GM12801 (cell line): ENCODE results near the gene EMP3.

ENCODE experiments used
- TF ChIP-seq, protein P1 (sequence below): IDR thresholded peaks from one replicate; pipeline ENCODE4 v1.5.1; 2011; ENCODE audit warnings: control low read depth; ENCODE audit not compliant: insufficient read length; ENCODE audit errors: extremely low read depth

EMP3 gene

DNA sequence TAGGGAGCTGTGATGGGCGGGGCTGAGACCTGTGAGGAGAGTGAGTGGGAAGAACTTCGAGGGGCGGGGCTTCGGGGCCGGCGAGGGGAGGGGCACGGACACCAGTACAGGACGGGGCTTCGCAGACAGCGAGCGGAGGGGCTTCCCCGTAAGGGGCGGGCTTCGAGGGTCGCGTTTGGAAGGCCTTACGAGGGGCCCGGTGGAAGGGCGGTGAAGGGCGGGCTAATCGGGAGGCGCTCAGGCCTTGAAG is 4.1 kb upstream of the EMP3 start:
- TF ChIP-seq, protein P1, sequence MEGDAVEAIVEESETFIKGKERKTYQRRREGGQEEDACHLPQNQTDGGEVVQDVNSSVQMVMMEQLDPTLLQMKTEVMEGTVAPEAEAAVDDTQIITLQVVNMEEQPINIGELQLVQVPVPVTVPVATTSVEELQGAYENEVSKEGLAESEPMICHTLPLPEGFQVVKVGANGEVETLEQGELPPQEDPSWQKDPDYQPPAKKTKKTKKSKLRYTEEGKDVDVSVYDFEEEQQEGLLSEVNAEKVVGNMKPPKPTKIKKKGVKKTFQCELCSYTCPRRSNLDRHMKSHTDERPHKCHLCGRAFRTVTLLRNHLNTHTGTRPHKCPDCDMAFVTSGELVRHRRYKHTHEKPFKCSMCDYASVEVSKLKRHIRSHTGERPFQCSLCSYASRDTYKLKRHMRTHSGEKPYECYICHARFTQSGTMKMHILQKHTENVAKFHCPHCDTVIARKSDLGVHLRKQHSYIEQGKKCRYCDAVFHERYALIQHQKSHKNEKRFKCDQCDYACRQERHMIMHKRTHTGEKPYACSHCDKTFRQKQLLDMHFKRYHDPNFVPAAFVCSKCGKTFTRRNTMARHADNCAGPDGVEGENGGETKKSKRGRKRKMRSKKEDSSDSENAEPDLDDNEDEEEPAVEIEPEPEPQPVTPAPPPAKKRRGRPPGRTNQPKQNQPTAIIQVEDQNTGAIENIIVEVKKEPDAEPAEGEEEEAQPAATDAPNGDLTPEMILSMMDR: no peak

DNA sequence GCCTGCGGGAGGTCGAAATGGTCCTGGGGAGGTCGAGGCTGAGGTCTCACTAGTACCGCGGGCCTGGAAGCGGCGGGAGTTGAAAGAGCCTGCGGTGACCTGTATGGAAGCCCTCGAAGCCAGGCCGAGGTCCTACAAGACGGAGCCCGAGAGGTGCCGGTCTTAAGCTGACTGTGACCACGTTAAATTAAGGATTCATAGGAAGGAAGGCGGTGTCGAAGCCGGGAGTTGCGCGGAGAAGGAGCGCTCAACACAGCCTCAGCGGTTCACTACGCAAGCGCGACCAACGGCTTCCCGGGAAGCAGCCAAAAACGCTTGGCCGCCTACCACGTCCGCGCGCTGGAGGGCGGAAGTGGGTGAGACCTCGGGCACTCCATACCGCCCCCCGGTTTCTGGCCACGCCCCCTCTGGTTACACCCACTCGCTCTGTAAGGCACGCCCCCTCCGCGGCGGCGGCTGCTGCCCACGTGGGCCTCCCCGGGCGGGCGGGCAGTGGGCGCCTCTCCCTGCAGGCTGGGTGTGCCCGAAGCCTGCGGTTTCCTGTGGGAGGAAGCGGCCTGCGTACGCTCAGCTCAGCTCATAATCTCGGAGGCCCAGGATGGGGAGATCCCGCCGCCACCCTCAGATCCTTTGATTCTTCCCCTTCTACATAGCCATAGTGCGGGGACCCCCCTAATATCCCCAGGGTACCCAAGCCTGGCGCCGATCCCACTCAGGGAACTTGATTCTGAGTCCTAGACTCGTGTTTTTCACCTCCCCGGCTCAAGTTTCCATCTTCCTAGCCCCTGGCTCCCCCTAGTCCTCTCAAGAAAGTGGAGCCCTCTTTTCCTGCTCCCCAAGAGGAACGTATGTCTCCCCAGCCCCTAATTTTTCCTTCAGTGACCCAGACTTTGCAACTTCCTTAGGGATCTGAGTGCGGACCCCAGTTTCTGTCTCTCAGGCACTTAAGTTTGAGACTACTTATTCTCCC is 3.4 kb upstream of the EMP3 start:
- TF ChIP-seq, protein P1: no peak

DNA sequence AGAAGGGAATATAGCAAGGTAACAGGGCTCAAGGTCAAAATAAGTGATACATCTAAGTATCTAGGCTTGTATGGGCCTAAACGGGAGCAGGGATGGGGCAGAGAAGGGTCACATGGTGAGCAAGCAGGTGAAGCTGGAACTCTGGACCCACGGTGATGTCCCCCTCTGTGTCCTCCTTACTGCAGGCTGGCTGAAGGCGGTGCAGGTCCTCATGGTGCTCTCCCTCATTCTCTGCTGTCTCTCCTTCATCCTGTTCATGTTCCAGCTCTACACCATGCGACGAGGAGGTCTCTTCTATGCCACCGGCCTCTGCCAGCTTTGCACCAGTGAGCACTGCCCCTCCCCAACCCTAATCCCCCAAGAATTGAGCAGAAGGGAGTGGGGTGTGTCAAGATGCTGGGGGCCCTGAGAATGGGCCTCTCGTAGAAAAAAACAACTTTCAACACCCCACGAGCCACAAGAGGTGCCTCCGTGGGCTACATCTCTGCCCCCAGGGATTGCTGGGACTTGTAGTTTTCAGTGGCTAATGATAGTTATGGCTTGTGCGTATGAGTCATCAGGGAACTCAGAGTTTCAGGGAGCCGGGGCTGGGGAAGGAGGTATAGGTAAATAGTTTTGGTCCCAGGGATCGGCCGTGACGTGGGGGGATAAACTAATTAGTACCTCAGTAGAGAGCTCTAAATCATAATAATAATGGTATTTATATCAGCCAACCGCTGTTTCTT is 4.0 kb downstream of the EMP3 start:
- TF ChIP-seq, protein P1: no peak

DNA sequence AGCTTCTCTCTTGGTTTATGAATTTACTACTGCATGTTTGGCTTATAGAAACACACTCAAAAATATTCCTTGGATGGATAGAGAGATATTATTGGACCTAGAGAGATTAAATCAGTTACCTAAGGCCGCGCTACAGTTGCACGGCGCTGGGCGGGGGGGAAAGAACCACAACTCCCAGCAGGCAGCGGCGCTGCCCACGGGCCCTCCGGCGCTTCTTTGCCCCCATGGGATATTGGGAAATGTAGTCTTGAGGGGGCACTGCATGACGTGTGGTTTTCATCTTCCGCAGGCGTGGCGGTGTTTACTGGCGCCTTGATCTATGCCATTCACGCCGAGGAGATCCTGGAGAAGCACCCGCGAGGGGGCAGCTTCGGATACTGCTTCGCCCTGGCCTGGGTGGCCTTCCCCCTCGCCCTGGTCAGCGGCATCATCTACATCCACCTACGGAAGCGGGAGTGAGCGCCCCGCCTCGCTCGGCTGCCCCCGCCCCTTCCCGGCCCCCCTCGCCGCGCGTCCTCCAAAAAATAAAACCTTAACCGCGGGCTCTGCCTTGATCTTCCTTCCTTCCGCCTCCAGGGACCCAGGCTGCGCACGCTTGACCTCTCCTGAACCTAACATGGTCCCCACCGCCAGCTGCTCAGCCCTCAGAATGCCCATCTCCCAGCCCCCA is 4.8 kb downstream of the EMP3 start:
- TF ChIP-seq, protein P1: no peak

DNA sequence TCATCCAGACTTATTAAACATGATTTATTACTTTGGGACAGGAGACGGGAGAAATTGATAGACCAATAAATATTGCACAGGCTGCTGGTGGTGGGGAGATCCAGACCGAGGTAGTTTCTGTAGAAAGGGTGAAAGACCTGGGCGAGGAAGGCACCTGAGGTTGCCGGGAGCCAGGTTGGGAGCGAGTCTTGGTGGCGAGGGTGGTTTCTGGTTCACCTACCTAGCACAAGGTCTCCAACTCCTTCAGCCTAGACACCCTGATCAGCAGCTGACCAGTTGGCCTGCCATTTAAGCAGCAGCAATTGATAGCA is 7.0 kb downstream of the EMP3 start:
- TF ChIP-seq, protein P1: no peak

DNA sequence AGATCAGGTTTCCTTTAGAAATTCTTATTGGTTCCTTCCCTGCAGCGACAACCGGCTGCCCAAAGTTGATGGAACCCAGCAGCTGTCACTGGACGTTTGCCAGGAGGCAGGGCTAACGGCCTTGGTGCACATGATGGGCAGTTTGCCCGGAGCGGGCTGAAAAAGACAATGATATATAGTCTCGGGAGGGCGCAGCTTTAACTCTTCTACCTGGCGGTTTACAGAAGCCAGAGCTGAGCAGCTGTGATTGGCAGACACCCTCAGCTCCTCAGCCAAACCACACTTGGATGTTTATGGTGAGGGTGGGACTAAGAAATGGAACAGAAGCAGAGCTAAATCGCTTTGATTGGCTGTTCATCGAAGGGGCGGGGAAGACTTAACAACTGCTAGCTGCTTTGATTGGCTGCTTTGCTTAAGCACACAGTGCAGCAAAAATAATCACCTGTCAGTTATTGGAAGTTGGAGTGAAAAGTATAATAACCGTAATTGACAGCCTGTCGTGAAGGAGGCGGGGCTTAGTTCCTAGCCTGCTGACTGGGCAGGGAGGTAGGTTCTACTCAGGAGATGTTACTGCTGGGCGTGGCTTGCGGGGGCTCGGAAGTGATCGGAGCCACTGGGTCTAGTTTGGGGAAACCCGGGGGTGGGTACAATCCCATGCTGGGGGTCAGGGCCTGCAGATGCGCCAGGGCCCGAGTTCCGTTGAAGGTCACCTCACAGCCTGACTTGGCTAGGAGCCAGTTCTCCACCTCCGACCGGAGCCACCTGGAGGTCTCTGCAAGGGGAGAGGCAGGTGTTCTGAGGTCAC is 7.5 kb downstream of the EMP3 start:
- TF ChIP-seq, protein P1: no peak
